C4-2B (cell line): ENCODE results near the gene TOR1AIP2.

ENCODE experiments used
- ZFX ChIP-seq: fragments of 450-650 bp; IDR thresholded peaks from 2 replicates; pipeline ENCODE4 v1.6.1; 2017
- TF ChIP-seq, protein P1 (sequence below): fragments of 450-650 bp; conservative IDR thresholded peaks from 2 replicates; pipeline ENCODE4 v1.5.1; 2017; ENCODE audit warnings: mild to moderate bottlenecking

- TF ChIP-seq, protein P1, sequence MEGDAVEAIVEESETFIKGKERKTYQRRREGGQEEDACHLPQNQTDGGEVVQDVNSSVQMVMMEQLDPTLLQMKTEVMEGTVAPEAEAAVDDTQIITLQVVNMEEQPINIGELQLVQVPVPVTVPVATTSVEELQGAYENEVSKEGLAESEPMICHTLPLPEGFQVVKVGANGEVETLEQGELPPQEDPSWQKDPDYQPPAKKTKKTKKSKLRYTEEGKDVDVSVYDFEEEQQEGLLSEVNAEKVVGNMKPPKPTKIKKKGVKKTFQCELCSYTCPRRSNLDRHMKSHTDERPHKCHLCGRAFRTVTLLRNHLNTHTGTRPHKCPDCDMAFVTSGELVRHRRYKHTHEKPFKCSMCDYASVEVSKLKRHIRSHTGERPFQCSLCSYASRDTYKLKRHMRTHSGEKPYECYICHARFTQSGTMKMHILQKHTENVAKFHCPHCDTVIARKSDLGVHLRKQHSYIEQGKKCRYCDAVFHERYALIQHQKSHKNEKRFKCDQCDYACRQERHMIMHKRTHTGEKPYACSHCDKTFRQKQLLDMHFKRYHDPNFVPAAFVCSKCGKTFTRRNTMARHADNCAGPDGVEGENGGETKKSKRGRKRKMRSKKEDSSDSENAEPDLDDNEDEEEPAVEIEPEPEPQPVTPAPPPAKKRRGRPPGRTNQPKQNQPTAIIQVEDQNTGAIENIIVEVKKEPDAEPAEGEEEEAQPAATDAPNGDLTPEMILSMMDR: peak; percentile 16
- TF ChIP-seq ZFX: no peak
These were observed 5.6 kb upstream of the TOR1AIP2 start for GRCh38 chr1:179883040-179883744.
